HEK293T (cell line): ENCODE measurements around the gene NEGR1.

Experiments
- CTCF ChIA-PET: fragments of 350-600 bp; formaldehyde crosslinking; extraction: SDS; loops from one replicate; lab custom pipeline; 2021; ENCODE audit warnings: antibody characterized with exemption, inconsistent platforms; lab: Yijun Ruan, JAX
- POLR2A ChIA-PET: fragments of 350-600 bp; formaldehyde crosslinking; extraction: SDS; loops from one replicate; lab custom pipeline; 2020; ENCODE audit warnings: antibody characterized with exemption, inconsistent platforms; lab: Yijun Ruan, JAX
- DNase-seq: peaks from one replicate; pipeline ENCODE4 v3.0.0; 2012; ENCODE audit warnings: mixed read lengths; ENCODE audit errors: extremely low spot score
- ARNT ChIP-seq: fragments of 450-650 bp; IDR thresholded peaks from 2 replicates; pipeline ENCODE4 v1.6.1; 2017; ENCODE audit warnings: mild to moderate bottlenecking
- BHLHE40 ChIP-seq: fragments of 450-650 bp; IDR thresholded peaks from 2 replicates; pipeline ENCODE4 v1.6.1; 2016; ENCODE audit warnings: mild to moderate bottlenecking, moderate library complexity, borderline replicate concordance
- CTBP1 ChIP-seq: fragments of 450-650 bp; IDR thresholded peaks from 2 replicates; pipeline ENCODE4 v1.6.1; 2016; ENCODE audit warnings: borderline replicate concordance
- ELF4 ChIP-seq: fragments of 450-650 bp; IDR thresholded peaks from 2 replicates; pipeline ENCODE4 v1.6.1; 2017; ENCODE audit warnings: antibody characterized with exemption
- FOXA1 ChIP-seq: fragments of 450-650 bp; IDR thresholded peaks from 2 replicates; pipeline ENCODE4 v1.6.1; 2016; ENCODE audit warnings: mild to moderate bottlenecking
- FOXK2 ChIP-seq: fragments of 450-650 bp; IDR thresholded peaks from 2 replicates; pipeline ENCODE4 v1.6.1; 2016; ENCODE audit warnings: mild to moderate bottlenecking
- FOXM1 ChIP-seq: fragments of 450-650 bp; IDR thresholded peaks from 2 replicates; pipeline ENCODE4 v1.6.1; 2017; ENCODE audit warnings: mild to moderate bottlenecking, borderline replicate concordance
- HDGF ChIP-seq: fragments of 450-650 bp; IDR thresholded peaks from 2 replicates; pipeline ENCODE4 v1.6.1; 2017; ENCODE audit warnings: antibody characterized with exemption, borderline replicate concordance
- L3MBTL2 ChIP-seq: fragments of 450-650 bp; conservative IDR thresholded peaks from 2 replicates; pipeline ENCODE4 v1.6.1; 2016; ENCODE audit warnings: mild to moderate bottlenecking
- LEF1 ChIP-seq: fragments of 450-650 bp; IDR thresholded peaks from 2 replicates; pipeline ENCODE4 v1.6.1; 2017; ENCODE audit warnings: mild to moderate bottlenecking, borderline replicate concordance
- NFRKB ChIP-seq: fragments of 450-650 bp; IDR thresholded peaks from 2 replicates; pipeline ENCODE4 v1.6.1; 2016; ENCODE audit warnings: mild to moderate bottlenecking, moderate library complexity
- SP1 ChIP-seq: fragments of 450-650 bp; IDR thresholded peaks from 2 replicates; pipeline ENCODE4 v1.6.1; 2017
- SUZ12 ChIP-seq: fragments of 450-650 bp; IDR thresholded peaks from 2 replicates; pipeline ENCODE4 v1.6.1; 2016; ENCODE audit warnings: mild to moderate bottlenecking
- TARDBP ChIP-seq: fragments of 450-650 bp; IDR thresholded peaks from 2 replicates; pipeline ENCODE4 v1.6.1; 2016
- ZNF384 ChIP-seq: fragments of 450-650 bp; IDR thresholded peaks from 2 replicates; pipeline ENCODE4 v1.6.1; 2016
- TF ChIP-seq, protein P1 (sequence below): fragments of 450-650 bp; IDR thresholded peaks from 2 replicates; pipeline ENCODE4 v1.6.1; 2016

NEGR1 gene

DNA sequence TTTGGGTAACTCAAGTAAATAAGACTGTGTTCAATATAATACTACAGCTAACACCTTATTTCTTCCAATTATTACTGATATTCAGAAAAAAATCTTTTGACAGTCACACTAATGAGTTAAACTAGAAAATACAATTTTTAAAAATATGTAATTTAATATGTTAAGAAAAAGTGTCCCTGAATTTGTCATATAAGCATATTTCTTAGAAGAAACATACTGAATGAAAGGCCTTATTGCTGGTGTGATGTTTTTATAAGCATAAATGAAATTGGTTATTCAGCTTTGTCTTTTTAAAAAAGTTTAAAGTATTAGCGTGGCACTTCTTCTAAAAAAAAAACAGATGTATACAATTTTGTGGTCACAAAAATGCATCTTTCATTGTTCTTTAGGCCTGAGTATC is 267.3 kb downstream of the NEGR1 start:
- POLR2A ChIA-PET = no interaction called here
- DNase-seq = no peak
- CTCF ChIA-PET = no interaction called here
- TF ChIP-seq LEF1 = no peak
- no peak for TF ChIP-seq FOXM1
- no peak for TF ChIP-seq SUZ12
- no peak for TF ChIP-seq HDGF
- TF ChIP-seq FOXA1 = no peak
- no peak for TF ChIP-seq ELF4
- no peak for TF ChIP-seq NFRKB
- no peak for TF ChIP-seq ZNF384

DNA sequence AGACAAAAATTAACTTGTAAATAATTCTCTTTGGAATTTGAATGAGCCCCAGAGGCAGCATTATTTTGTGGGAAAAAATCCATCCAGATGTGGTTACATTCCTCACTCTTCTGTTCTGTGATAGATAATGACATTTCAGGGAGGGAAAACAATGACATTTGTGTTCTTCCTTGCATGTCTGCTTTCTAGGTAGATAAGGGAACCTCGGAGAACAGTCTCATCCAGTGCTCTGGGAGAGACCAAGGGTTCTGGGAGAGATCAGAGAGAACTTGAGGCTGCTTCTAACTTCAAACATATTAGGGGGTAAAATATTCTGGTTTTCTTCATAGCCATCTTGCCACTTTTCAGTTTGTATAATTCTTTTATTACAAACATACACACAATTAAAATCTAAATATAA is 269.2 kb downstream of the NEGR1 start:
- DNase-seq = no peak
- TF ChIP-seq LEF1 = no peak
- TF ChIP-seq CTBP1 = no peak
- TF ChIP-seq ARNT = no peak
- TF ChIP-seq NFRKB = no peak
- TF ChIP-seq FOXA1 = no peak
- TF ChIP-seq HDGF = no peak

DNA sequence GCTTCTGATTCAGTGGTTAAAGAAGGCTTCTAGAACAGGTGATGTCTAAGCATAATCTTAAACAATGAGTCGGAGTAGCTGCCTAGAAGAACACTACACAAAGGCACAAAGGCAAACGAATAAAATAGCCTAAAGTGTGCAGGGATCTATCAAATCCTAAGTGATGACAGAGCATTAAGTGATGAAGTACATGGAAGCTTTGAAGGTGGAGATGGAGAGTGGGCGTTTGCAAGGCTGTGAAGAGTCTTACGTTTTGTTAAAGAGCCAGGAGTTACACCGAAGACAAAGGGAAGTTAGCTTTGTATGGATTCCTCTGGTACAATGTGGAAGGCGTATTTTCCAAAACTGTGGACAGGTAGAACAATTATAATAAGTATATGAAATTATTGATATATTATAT is 270.6 kb downstream of the NEGR1 start:
- ChIA-PET POLR2A (no interaction called here), CTCF (no interaction called here)
- DNase-seq = no peak
- TF ChIP-seq CTBP1 (no peak), FOXA1 (no peak), LEF1 (no peak), SUZ12 (no peak), L3MBTL2 (no peak), FOXM1 (no peak), ELF4 (no peak), ZNF384 (no peak), ARNT (no peak), TARDBP (no peak), BHLHE40 (no peak), HDGF (no peak), FOXK2 (no peak)
- TF ChIP-seq, protein P1, sequence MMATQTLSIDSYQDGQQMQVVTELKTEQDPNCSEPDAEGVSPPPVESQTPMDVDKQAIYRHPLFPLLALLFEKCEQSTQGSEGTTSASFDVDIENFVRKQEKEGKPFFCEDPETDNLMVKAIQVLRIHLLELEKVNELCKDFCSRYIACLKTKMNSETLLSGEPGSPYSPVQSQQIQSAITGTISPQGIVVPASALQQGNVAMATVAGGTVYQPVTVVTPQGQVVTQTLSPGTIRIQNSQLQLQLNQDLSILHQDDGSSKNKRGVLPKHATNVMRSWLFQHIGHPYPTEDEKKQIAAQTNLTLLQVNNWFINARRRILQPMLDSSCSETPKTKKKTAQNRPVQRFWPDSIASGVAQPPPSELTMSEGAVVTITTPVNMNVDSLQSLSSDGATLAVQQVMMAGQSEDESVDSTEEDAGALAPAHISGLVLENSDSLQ = no peak

More for the DNA sequence above, 269.2 kb downstream of the NEGR1 start:
- POLR2A ChIA-PET = no interaction called here
- CTCF ChIA-PET = no interaction called here

DNA sequence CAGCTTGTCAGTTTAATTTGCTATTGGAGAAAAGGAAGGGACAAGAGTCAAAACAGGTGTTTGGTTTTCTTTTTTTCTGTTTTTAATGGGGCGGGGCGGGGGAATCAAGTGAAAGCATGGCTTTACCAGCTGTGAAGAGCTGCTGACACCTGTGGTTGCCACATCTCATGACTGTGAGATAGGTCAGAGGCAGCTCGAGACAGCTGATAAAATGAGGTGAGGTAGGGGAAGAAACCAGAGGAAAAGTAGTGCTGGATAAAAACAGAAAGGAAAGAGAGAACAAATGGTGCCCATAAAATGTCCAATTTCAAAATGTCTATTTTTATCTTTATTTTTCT is 272.3 kb downstream of the NEGR1 start:
- POLR2A ChIA-PET = no interaction called here
- CTCF ChIA-PET = no interaction called here
- DNase-seq = no peak
- TF ChIP-seq, protein P1 = no peak
- TF ChIP-seq ELF4 = no peak
- TF ChIP-seq HDGF = no peak
- TF ChIP-seq SUZ12 = no peak
- no peak for TF ChIP-seq ZNF384
- no peak for TF ChIP-seq L3MBTL2
- no peak for TF ChIP-seq TARDBP
- no peak for TF ChIP-seq BHLHE40
- no peak for TF ChIP-seq SP1
- TF ChIP-seq FOXK2 = no peak
- TF ChIP-seq NFRKB = no peak
- no peak for TF ChIP-seq CTBP1
- no peak for TF ChIP-seq FOXM1
- no peak for TF ChIP-seq ARNT
- no peak for TF ChIP-seq FOXA1

DNA sequence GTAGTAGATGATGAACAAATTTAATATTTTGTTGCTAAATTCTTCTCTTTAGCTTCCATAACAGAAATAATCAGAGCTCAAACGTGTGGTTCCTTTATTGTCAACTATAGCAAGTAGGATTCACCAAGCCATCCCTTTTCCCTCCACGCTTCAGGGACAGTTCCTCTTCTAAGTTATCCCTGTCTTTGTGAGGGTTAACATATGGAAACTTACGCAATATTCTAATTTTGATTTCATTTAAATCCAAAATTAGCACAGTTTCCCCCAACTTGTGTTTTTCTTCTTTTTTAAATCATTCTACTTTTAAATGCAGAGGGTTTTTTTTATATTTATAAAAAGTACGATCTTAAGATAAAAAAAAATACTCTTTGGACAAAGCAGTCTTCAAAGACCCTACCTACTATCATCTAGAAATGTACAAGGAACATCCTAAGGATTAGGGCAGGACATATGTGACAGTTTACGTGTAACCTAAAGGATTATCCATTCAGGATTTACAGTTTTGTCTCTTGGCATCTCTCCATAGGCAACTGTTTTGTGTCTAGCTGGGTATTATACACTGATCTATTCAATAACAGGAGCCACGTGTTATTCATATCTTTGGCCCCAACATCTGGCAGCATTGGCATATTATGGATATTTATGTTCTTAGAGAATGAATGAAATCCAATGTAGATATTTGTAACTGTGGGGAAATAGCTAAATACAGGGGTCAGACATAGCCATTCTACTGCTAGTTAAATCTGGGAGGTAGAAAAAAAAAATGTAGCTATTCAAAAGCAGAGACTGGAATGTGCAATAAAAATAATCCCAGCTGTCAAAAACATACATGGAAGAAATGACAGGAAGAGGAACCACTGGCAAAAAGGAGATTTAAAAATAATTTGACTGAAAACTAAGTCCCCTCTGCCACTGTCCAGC is 272.9 kb downstream of the NEGR1 start:
- no peak for DNase-seq
- POLR2A ChIA-PET = no interaction called here
- CTCF ChIA-PET = no interaction called here
- no peak for TF ChIP-seq SP1
- no peak for TF ChIP-seq ARNT
- no peak for TF ChIP-seq ELF4
- TF ChIP-seq FOXM1 = no peak
- TF ChIP-seq, protein P1 = no peak
- no peak for TF ChIP-seq TARDBP
- TF ChIP-seq CTBP1 = no peak
- TF ChIP-seq ZNF384 = no peak
- TF ChIP-seq SUZ12 = no peak
- TF ChIP-seq BHLHE40 = no peak
- TF ChIP-seq HDGF = no peak
- no peak for TF ChIP-seq NFRKB
- TF ChIP-seq L3MBTL2 = no peak
- no peak for TF ChIP-seq LEF1
- no peak for TF ChIP-seq FOXA1

DNA sequence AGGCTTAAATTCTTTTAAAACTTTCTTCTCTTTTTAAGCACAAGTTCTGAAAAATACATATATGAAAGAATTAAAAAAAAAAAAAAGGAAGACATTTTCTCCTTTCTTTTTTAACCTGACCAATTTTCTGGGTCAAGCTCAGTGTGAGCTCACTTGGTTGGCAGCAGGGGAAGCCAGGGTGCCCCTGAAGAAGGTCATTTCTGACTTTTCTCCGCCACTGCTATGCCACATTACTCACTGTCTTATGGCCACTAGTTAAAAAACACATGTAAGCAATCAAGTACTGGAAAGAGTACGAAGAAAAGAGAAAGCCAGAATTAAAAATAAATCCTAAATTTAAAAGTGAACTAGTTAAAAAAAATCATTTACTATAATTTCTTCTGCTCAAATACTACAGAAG is 275.0 kb downstream of the NEGR1 start:
- DNase-seq = no peak
- CTCF ChIA-PET = no interaction called here
- POLR2A ChIA-PET = no interaction called here
- TF ChIP-seq TARDBP = no peak
- TF ChIP-seq HDGF = no peak
- no peak for TF ChIP-seq FOXK2
- no peak for TF ChIP-seq LEF1
- no peak for TF ChIP-seq CTBP1
- no peak for TF ChIP-seq FOXA1
- TF ChIP-seq ELF4 = no peak
- TF ChIP-seq SP1 = no peak
- TF ChIP-seq, protein P1 = no peak
- TF ChIP-seq FOXM1 = no peak
- TF ChIP-seq ARNT = no peak
- TF ChIP-seq BHLHE40 = no peak
- no peak for TF ChIP-seq L3MBTL2
- TF ChIP-seq SUZ12 = no peak
- no peak for TF ChIP-seq ZNF384
- no peak for TF ChIP-seq NFRKB
